Lung (tissue), 12 donors: Measurements from ENCODE around the gene SLF1. TPM values are rescaled to one million over a fixed set of nuclear protein-coding genes. Genes with fewer than 3 reads are reported as not detected.

Experiments used
- ATAC-seq: fragments of 200-7000 bp; cut with Tn5 transposase; one replicate; pipeline ENCODE4 v1.9.1; 2020; ENCODE audit warnings: moderate number of reproducible peaks; ENCODE audit not compliant: insufficient read depth, low FRiP score
- DNase-seq, 3 donors: peaks; one replicate each; pipeline ENCODE4 v3.0.0-alpha.2; 2013 to 2017
- H3K27ac ChIP-seq, 2 donors: one replicate each; pipeline ENCODE4 v1.5.1; 2013; ENCODE audit warnings: mild to moderate bottlenecking in 2 of 2, moderate library complexity in 2 of 2, control low read depth in 1 of 2, inconsistent platforms in 1 of 2, low read depth in 1 of 2, low read length in 1 of 2
- H3K27me3 ChIP-seq, 3 donors: one replicate each; pipeline ENCODE4 v1.5.1; 2013; ENCODE audit warnings: low read length in 2 of 3; ENCODE audit not compliant: control insufficient read depth in 3 of 3, insufficient read depth in 3 of 3
- H3K36me3 ChIP-seq, 4 donors: one replicate each; pipeline ENCODE4 v1.5.1; 2013; ENCODE audit warnings: low read length in 4 of 4, mild to moderate bottlenecking in 1 of 4, moderate library complexity in 1 of 4; ENCODE audit not compliant: control insufficient read depth in 4 of 4, insufficient read depth in 4 of 4
- H3K4me1 ChIP-seq, 5 donors: one replicate each; pipeline ENCODE4 v1.5.1; 2013; ENCODE audit warnings: low read length in 5 of 5, mild to moderate bottlenecking in 2 of 5, moderate library complexity in 1 of 5; ENCODE audit not compliant: control insufficient read depth in 5 of 5, insufficient read depth in 5 of 5
- H3K4me3 ChIP-seq: one replicate; pipeline ENCODE4 v1.5.1; 2013; ENCODE audit warnings: mild to moderate bottlenecking, control low read depth, moderate library complexity
- H3K9ac ChIP-seq, 2 donors: one replicate each; pipeline ENCODE4 v1.5.1; 2013; ENCODE audit warnings: low read length in 2 of 2, control low read depth in 1 of 2; ENCODE audit not compliant: insufficient read depth in 1 of 2
- H3K9me3 ChIP-seq, 4 donors: one replicate each; pipeline ENCODE4 v1.5.1; 2013; ENCODE audit warnings: low read length in 3 of 4, mild to moderate bottlenecking in 1 of 4, moderate library complexity in 1 of 4; ENCODE audit not compliant: control insufficient read depth in 4 of 4, insufficient read depth in 3 of 4
- WGBS, 2 donors: extraction: QIAGEN DNeasy Blood & Tissue Kit; methylation state at CpG; one replicate each; pipeline ENCODE4 v1.1.7; 2013; 5-methylcytosine and 5-hydroxymethylcytosine counted together
- polyA plus RNA-seq, 2 donors: library from polyadenylated mRNA; stranded (reverse); fragments of 200-250 nt; gene quantifications; one replicate each; pipeline ENCODE4 v1.2.1, GENCODE V29; 2013
- total RNA-seq, 2 donors: library from RNA; depleted of rRNA in 1 of 2; stranded (reverse); fragments of >200 nt in 1 of 2; gene quantifications; one replicate each; pipeline ENCODE4 v1.2.1, GENCODE V29; 2014 to 2021
- TF ChIP-seq, protein P1 (sequence below): IDR thresholded peaks from 2 replicates; pipeline ENCODE4 v1.5.1; 2012; ENCODE audit warnings: mild to moderate bottlenecking; ENCODE audit errors: control extremely low read depth, extremely low read depth
- donor health status: control.
- donor health status: control.
- donor health status: Bipolar disorder and iron deficiency.
- donor health status: healthy.
- donor health status: DM: yes; HTN: yes; CAD: no.

The SLF1 gene
- total and polyA plus RNA-seq, 4 donors = 2.1 to 29.5 (median 5.0) TPM

DNA sequence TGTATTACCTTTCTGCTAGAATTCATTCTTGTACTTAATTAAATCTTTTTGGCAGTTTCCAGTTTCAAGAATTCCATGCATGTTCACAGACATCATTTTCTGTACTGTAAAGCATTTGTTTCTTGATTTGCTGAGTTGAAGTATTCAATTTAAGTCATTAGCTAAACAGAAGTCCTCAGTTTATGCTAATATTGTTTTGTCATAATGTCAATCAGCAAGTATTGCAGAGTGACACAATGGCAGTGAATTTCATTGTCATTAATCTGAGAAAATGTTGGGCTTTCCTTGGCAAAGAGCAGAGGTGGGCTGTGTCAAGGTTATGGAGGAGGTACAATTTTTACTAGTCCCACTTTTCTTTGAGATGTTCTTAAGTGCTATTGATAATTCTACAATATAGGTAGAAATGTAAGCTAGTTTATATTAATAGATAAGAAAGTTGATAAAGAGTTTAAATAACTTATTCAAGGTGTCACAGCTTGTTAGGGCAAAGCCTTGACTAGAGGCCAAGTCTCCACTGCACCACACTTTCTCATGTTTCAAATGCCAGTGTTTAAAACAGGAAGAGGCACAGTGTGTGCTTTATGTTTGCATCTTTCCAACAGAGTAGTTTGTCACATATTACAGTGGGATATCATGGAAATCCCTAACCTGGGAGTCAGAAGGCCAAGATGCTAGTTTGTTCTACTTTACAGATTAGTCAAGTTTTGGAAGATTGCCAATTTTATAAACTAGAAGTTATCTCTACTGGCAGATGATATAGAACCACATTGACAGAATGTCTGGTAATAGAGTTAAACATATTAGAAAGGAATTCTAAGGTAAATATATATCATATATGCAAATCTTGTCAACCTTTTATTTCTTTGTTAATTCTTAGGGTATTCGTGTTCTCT lies 56.3 kb downstream of the SLF1 start:
- no peak overlapping the region for H3K4me3 ChIP-seq
- H3K9me3 ChIP-seq = no peaks in the 10 kb centered on the region
- TF ChIP-seq, protein P1, sequence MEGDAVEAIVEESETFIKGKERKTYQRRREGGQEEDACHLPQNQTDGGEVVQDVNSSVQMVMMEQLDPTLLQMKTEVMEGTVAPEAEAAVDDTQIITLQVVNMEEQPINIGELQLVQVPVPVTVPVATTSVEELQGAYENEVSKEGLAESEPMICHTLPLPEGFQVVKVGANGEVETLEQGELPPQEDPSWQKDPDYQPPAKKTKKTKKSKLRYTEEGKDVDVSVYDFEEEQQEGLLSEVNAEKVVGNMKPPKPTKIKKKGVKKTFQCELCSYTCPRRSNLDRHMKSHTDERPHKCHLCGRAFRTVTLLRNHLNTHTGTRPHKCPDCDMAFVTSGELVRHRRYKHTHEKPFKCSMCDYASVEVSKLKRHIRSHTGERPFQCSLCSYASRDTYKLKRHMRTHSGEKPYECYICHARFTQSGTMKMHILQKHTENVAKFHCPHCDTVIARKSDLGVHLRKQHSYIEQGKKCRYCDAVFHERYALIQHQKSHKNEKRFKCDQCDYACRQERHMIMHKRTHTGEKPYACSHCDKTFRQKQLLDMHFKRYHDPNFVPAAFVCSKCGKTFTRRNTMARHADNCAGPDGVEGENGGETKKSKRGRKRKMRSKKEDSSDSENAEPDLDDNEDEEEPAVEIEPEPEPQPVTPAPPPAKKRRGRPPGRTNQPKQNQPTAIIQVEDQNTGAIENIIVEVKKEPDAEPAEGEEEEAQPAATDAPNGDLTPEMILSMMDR = no peak
- no peaks in the 10 kb centered on the region for H3K27me3 ChIP-seq
- peaks cover 0 to 11% (median 0%) of the 10 kb centered on the region in 5 donors for H3K4me1 ChIP-seq
- DNase-seq (peak in 1 of 3 donors; percentile 7), ATAC-seq (no peak)
- WGBS, 2 donors = 96 to 100% methylated on average over 1 of the region's 1 CpG
- H3K27ac ChIP-seq = no peak overlapping the region
- H3K36me3 ChIP-seq = peaks cover 0 to 6% (median 2%) of the 10 kb centered on the region in 4 donors
- H3K9ac ChIP-seq = no peak overlapping the region

DNA sequence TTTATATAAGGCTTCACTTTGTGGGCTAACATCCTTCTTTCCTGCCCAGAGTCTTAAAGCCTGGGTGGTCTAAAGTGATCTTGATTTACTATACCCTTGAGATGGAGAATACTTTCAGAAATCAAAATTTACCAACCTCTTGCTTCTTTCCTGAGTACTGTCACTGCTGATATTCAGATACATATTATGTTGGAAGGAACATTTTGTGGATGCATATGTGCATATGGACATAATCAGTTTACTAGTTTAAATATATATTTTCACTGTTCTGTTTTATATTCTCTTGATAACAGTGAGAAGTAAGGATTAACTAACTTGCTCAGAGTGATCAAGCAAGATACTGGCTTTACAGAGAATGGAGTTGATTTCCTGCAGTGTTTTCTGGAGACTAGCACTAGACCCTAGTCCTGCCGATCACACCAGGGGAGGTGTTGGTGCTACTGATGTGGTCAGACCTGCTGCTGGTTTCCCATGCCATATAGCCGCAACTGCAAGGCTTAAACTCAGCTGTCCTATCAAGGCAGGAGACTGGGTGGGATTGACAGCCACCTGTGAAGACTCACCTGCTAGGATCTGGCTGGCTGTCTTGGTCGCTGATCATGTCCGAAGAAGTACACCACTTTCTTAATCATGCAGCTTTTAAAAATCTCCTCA lies 57.6 kb downstream of the SLF1 start:
- ATAC-seq (no peak), DNase-seq (no peak)
- WGBS, 2 donors = 94 to 95% methylated on average over 4 of the region's 4 CpGs
- H3K9me3 ChIP-seq = no peaks in the 10 kb centered on the region
- H3K36me3 ChIP-seq = peaks cover 0 to 6% (median 2%) of the 10 kb centered on the region in 4 donors
- no peak overlapping the region for H3K4me3 ChIP-seq
- peaks cover 0 to 11% (median 0%) of the 10 kb centered on the region in 5 donors for H3K4me1 ChIP-seq
- H3K9ac ChIP-seq = no peak overlapping the region
- TF ChIP-seq, protein P1 = no peak
- H3K27ac ChIP-seq = no peak overlapping the region
- H3K27me3 ChIP-seq = no peaks in the 10 kb centered on the region

DNA sequence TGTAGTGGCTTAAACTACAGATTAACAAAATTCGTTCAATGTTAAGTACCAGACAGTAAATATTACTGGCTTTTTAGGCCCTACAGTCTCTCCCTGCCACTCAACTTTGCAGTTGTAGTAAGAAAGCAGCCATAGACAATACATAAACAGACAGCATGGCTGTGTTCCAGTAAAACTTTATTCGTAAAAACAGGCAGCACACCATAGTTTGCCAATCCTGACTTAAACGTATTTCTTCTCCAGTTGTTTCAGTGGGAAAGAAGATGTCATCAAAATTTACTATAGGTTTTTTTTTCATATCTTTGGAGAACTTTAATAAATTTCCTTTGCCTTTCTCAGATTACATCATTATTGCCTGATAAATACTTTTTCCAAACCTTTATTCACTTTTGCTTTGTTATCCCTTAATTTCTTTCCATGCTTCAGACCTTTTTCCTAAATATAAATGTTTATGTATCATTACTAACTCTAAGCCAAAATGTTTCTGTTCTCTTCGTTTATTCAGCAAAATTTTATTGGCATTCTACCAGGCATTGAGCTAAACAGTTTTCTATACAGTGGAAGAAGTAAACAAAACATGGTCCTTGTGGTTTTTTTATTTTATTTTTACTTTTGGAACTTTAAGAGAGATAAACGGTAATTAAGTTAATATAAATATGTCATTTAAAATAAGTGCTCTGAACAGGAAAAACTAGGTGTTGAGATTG lies 64.5 kb downstream of the SLF1 start:
- peak; percentile 30 to 94 (median 92) for DNase-seq
- WGBS, 2 donors = 71 to 81% methylated on average over 5 of the region's 5 CpGs

More for the DNA sequence above, 64.5 kb downstream of the SLF1 start:
- TF ChIP-seq, protein P1 = no peak
- peaks cover 0 to 7% (median 3%) of the 10 kb centered on the region in 4 donors for H3K36me3 ChIP-seq
- H3K27me3 ChIP-seq = no peaks in the 10 kb centered on the region
- ATAC-seq = no peak
- peaks cover 0 to 11% (median 4%) of the 10 kb centered on the region in 5 donors for H3K4me1 ChIP-seq
- no peak overlapping the region for H3K4me3 ChIP-seq
- H3K9ac ChIP-seq = peak overlapping the region in 1 of 2 donors; percentile 1
- H3K27ac ChIP-seq = no peak overlapping the region
- H3K9me3 ChIP-seq = no peaks in the 10 kb centered on the region
